ENCODE data around the gene TM4SF18. TPM values are rescaled to one million over a fixed set of nuclear protein-coding genes. Genes with fewer than 3 reads are reported as not detected.

The TM4SF18 gene
- total RNA-seq, 1 donor from 2014 or later: 13.4 TPM

- H3K27me3 ChIP-seq: no peaks in the 10 kb centered on the region
- no peaks in the 10 kb centered on the region for H3K36me3 ChIP-seq
- H3K4me3 ChIP-seq: no peak overlapping the region
- peaks cover 11% of the 10 kb centered on the region for H3K4me1 ChIP-seq
- no peak for TF ChIP-seq CTCF (IDR thresholded peaks at IDR 0.05)
- no peak overlapping the region for H3K27ac ChIP-seq
- H3K9me3 ChIP-seq: no peaks in the 10 kb centered on the region
- no peak for ATAC-seq
- intact Hi-C loops (cut with DNase I): no loop called here
- no peak for DNase-seq
Observed at GRCh38 chr3:149331396-149331795, 2.0 kb downstream of the TM4SF18 start.

- no peak for DNase-seq
- Histone ChIP-seq H3K36me3 (no peaks in the 10 kb centered on the region), H3K9me3 (no peaks in the 10 kb centered on the region), H3K27ac (no peak overlapping the region), H3K4me1 (peaks cover 11% of the 10 kb centered on the region), H3K27me3 (no peaks in the 10 kb centered on the region), H3K4me3 (no peak overlapping the region)
- intact Hi-C loops (cut with DNase I): no loop called here
- no peak for ATAC-seq
- TF ChIP-seq CTCF (IDR thresholded peaks at IDR 0.05): no peak
Observed at GRCh38 chr3:149330609-149331331, 2.7 kb downstream of the TM4SF18 start.

- intact Hi-C loops (cut with DNase I): no loop called here
- no peak for TF ChIP-seq CTCF (IDR thresholded peaks at IDR 0.05)
- Histone ChIP-seq H3K36me3 (no peaks in the 10 kb centered on the region), H3K4me3 (no peak overlapping the region), H3K4me1 (no peaks in the 10 kb centered on the region), H3K9me3 (no peaks in the 10 kb centered on the region), H3K27me3 (no peaks in the 10 kb centered on the region), H3K27ac (no peak overlapping the region)
- no peak for ATAC-seq
- DNase-seq: no peak
Observed at GRCh38 chr3:149327156-149327555, 6.3 kb downstream of the TM4SF18 start.

- TF ChIP-seq CTCF (IDR thresholded peaks at IDR 0.05): no peak
- intact Hi-C loops (cut with DNase I): no loop called here
- Histone ChIP-seq H3K9me3 (no peaks in the 10 kb centered on the region), H3K4me3 (no peak overlapping the region), H3K4me1 (no peaks in the 10 kb centered on the region), H3K27me3 (no peaks in the 10 kb centered on the region), H3K27ac (no peak overlapping the region), H3K36me3 (no peaks in the 10 kb centered on the region)
- no peak for ATAC-seq
- DNase-seq: no peak
Observed at GRCh38 chr3:149325581-149325980, 7.9 kb downstream of the TM4SF18 start.

GRCh38 chr3:149324332-149324731 is 9.1 kb downstream of the TM4SF18 start:
- TF ChIP-seq CTCF (IDR thresholded peaks at IDR 0.05): no peak
- no peak overlapping the region for H3K4me3 ChIP-seq
- H3K27ac ChIP-seq: no peak overlapping the region
- ATAC-seq (no peak), DNase-seq (no peak)
- H3K4me1 ChIP-seq: no peaks in the 10 kb centered on the region
- intact Hi-C loops (cut with DNase I): no loop called here
- no peaks in the 10 kb centered on the region for H3K9me3 ChIP-seq
- no peaks in the 10 kb centered on the region for H3K27me3 ChIP-seq
- H3K36me3 ChIP-seq: no peaks in the 10 kb centered on the region

GRCh38 chr3:149321640-149322039 is 11.8 kb downstream of the TM4SF18 start:
- Histone ChIP-seq H3K4me3 (no peak overlapping the region), H3K27ac (no peak overlapping the region), H3K27me3 (no peaks in the 10 kb centered on the region), H3K4me1 (no peaks in the 10 kb centered on the region), H3K9me3 (no peaks in the 10 kb centered on the region), H3K36me3 (no peaks in the 10 kb centered on the region)
- DNase-seq (no peak), ATAC-seq (peak; percentile 41)
- no peak for TF ChIP-seq CTCF (IDR thresholded peaks at IDR 0.05)
- intact Hi-C loops (cut with DNase I): no loop called here
